HG03280 (cell line): ENCODE data around the gene GREM1.

Experiments used
- ATAC-seq: cut with Tn5 transposase; IDR thresholded peaks from one replicate; pipeline ENCODE4 v1.9.1; 2021; ENCODE audit warnings: mild to moderate bottlenecking, moderate library complexity; ENCODE audit not compliant: unreplicated experiment

The GREM1 gene

DNA sequence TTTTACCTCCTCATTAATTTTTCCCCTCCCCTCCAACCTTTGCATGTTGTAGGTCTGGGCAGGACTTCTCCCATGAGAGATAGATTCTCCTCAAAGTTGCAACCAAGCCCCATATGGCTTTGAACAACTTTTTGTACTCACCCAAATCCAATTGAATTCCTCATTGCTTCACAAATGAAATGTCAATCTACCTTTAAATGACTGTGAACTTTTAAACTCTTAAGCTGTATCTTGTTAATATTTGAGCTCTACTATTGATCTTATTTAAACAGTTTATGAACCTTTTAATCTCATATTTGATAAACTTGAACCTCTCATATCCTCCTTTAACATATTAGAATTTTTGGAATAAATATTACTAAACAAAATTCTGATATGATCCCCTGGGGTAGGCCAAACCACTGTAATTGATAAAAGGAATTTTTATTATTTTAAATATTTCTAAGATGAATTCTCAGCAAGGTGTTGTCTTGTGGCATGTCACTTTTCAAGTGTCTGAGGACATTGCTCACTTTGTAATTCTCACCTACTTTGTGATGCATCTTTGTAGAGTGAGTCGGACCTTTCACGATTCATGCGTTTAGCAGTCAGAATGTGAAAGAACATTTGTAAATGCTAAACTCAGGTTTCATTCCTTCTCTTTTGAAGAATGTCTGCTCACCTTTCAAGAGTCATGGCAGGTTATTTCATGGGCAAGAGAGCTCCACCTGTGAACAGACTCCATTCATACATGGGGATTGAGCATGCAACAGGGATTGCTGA lies 23.4 kb upstream of the GREM1 start:
- no peak for ATAC-seq

GRCh38 chr15:32698773-32699390 lies 18.9 kb upstream of the GREM1 start:
- ATAC-seq, result no peak

DNA sequence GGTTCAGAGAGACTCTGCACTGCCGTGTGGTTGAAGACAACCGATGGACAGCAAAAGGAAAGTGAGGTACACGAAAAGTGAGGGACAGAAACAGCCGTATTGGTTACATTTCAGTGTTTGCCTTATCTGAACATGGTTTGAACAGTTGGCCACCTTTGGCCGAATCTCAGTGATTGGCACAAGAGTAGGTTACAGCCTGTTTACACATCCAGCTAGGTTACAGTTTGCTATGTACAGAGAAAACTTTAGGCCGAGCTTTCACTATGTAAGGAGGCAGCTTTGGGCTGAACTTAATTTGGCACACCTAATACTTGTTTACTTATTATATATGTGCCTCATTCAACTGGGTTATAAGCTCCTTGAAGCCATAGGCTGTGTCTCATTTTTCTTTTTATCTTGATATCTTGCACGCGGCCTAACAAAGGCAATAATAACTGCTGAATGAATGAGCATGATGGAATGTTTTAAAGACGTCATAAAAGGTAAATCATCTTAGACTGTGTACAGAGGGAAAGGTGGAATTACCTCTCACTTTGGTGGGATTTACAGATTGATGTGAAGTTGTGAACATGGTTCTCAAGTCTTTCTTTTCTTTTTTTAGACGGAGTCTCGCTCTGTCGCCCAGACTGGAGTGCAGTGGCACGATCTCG lies 17.2 kb upstream of the GREM1 start:
- no peak for ATAC-seq

DNA sequence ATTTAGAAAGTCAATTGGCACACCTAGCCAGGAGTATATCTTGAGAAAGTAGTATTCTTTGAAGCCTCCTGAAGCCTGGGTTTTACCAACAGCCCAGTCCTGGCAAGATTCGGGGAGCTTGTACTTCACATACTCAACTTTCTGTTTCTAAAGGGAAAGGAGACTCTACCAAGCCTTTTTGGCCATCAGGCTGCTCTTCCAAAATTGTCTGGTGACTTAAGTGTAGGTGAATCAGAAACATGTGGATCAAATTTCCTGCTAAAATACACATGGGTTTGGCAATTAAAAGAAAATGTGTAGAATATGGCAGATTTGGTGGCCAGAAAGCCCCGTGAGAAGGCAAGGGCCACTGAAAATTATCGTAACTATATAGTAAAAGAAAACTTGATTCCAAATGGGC lies 15.9 kb upstream of the GREM1 start:
- no peak for ATAC-seq

DNA sequence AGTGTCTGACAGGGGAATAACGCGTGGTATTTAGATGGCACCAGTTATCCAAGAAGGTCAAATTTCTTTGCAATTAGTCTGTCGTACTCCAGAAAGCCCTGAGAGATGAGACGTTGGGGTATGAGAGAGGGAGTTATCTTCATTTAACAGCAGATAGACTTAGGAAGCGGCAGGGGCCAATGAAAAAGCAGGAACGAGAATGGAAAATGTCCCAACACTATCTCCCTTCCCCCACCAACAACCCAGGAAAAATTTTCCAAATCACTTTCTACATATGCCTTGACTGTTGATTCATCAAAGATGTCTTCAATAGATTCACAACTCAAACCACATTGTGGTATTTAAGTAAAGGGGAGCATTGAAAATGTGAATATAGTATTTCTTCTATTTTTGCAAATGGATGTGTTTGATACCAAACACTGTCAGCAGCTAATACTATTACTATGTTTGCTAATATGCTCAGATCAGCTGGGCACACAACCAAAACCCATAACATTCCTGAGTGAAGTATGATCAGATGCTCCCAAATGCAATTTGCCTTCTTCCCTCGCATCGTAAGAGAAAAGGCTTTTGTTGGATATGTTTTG lies 13.3 kb upstream of the GREM1 start:
- no peak for ATAC-seq

DNA sequence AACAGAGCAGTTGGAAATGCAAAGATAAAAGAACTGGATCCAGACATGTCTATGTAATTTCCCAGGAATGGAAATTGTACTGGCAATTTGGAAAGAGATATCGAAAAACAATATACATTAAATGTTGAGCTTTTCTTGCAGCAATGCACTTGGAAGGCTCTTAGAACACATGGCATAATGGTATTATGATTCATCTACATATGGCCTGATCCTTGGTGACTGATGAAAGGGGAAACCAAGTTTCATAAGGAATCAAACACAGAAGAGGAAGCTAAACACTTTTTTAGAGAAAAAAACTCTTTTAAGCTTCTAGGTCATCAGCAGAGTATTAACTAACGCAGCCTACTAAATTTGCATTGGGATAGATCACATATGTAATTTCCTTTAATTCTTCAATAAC lies 12.4 kb upstream of the GREM1 start:
- ATAC-seq, result no peak

- ATAC-seq, result no peak
Measured at GRCh38 chr15:32706704-32707103, 11.1 kb upstream of the GREM1 start.

GRCh38 chr15:32707436-32707835 lies 10.4 kb upstream of the GREM1 start:
- no peak for ATAC-seq

DNA sequence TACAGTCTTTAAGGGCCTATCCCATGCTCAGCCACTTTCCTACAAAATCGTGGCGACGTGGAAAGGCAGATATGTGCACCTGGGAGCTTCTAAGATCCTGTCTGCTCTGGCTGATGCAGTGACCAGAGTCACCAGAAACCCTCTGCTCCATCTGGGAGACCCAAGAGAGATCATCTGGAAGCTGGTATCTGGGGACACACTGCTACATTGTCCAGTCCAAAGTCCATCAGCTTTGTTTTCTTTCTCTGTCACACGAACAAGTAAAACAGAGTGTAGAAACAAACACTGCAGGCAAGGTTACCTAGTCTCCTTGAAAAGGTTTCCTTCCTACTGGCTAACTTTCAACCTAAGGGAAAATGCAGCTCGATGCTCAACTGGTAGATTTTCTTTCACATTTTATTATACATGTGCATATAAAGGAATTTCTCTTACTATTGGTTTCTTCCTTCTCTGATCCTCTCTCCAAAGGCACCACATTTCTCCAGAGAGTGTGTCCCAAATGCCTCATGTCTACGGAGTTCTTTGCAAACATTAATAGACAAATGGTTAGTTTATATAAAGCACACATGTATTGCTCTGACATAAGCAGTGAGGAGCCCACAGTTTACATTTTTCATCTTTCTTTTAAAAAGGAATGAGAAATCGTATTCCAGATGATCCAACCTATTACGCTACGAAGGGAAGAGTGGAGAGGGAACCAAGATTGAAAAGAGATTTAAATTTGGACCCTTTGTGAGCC lies 8.3 kb upstream of the GREM1 start:
- ATAC-seq, result no peak

DNA sequence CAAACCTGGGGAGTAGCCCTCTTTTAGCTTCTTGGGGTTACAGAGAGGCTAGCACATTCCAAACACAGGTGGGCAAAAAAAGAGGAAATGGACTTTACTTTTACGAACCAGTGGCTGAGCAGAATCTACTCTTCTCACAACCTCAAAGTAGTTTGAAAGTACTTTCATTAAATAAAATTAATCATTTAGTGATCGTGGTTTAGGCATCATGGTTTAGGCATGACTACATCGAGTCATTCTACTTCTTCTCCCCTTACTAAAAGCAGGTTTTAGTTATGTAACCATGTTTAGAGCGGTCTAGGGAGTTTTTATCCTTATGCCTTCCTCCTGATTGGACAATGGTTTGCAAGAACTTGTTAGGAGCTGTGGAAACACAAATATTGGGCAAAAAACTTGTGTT lies 2.5 kb upstream of the GREM1 start:
- no peak for ATAC-seq

DNA sequence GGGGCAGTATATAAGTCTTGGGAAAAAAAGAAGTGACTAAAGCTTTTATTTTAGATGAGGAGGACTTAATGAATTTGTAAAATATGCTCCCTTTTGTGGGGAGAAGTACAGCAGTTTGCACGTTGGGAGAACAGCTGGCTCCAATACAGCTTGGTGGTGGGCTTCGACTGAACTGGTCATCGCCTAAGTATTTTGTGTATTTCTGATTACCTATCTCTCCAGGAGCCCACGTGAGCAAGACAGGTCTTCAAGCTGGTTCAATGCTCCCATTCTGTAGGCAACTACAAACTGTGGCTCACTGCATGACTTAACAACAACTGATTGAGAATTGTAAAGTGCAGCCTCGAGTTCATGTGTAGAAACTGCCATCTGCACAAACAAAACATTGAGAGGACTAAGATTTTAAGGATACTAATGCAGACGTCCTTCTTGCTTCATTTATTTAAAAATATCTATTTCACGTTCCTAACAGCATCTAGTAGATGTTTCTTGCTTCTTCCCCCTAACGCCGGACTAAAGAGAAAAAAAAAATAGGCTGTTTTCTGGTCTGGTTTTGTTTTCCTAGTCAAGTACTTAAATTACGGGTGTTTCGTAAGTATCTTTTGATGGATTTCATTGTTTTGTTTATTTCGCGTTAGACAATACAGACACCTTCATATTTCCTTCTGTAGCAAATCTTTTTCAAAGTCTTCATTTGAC lies 1.4 kb upstream of the GREM1 start:
- no peak for ATAC-seq

DNA sequence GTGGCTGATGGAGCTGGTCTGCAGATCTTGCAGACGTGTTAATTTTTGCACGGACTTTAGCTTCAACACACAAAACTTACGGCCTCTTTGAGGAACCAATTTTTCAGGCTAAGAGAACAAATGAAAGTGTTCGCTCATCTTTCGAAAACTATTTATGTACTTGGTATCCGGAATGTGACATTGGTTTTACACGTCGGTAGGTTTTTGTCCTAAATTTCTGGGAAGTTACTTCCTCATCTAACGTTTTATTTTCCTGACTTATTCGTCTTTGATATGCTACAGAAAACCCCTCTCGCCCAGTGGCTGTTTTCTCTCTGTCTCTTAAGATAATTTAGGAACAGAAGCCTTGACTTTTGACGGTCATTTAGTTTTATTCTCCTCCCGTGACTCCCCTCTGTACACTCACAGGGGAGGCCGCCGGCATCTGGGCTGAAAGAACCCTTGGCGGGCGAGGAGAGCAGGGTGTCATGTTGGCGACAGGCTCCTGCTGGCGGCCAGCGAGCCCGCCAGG lies 834 bp upstream of the GREM1 start:
- no peak for ATAC-seq

- ATAC-seq, result no peak
Measured at GRCh38 chr15:32718227-32718820, 520 bp downstream of the GREM1 start.

DNA sequence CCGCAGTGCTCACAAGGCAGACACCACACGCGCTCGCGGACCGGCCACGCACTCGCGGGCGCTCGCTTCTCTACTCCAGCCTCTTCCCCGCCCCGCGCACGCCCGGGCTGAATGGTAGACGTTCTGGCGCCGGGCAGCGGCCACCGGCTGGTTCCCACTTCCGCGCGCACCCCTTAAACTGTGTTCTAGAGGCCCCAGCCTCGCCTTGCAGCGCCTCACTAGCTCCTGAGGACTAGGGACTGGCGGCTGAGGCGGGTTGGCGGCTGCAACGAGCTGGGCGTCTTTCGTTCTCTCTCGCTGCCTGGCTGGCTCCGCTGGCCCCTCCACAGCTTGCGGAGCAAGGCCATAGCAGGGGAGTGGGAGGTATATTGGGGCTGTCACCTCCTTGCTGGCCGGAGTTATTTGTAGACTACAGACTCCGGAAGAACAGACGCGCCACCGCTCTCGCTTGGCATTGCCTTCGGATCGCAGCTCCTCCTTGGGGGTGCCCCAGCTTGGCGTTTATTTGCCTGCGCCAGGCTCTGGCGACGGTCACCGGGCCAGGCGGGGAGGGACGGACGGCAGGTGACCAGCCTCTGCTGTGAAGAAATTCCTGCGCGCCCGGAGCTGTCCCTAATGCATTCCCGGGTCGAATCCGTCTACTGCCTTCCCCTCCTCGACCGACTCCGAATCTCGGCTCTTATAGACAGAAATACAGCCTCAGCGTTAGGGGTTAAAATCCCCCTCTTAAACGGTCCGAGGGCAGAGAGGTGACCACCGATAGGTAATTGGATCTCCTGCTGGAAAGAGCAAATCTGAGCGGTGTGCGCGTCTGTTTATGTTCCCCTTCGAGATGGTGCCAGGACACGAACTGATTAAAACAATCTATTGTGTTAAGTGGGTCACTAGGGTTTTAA lies 1.3 kb downstream of the GREM1 start:
- no peak for ATAC-seq

DNA sequence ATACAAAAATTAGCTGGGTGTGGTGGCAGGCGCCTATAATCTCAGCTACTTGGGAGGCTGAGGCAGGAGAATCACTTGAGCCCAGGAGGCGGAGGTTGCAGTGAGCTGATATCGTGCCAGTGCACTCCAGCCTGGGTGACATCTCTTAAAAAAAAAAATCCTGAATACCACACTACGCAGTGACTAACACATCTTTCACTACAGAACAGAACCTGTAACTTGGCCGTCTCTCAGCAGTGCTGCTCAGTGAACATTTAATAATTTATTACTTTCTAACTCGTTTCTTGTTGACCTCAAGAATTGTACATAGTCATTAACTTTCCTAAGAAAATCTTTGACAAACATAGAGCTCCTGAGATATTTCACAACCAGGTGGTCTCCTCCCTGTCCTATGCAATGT lies 3.8 kb downstream of the GREM1 start:
- ATAC-seq, result no peak

GRCh38 chr15:32722136-32722535 lies 4.3 kb downstream of the GREM1 start:
- no peak for ATAC-seq

DNA sequence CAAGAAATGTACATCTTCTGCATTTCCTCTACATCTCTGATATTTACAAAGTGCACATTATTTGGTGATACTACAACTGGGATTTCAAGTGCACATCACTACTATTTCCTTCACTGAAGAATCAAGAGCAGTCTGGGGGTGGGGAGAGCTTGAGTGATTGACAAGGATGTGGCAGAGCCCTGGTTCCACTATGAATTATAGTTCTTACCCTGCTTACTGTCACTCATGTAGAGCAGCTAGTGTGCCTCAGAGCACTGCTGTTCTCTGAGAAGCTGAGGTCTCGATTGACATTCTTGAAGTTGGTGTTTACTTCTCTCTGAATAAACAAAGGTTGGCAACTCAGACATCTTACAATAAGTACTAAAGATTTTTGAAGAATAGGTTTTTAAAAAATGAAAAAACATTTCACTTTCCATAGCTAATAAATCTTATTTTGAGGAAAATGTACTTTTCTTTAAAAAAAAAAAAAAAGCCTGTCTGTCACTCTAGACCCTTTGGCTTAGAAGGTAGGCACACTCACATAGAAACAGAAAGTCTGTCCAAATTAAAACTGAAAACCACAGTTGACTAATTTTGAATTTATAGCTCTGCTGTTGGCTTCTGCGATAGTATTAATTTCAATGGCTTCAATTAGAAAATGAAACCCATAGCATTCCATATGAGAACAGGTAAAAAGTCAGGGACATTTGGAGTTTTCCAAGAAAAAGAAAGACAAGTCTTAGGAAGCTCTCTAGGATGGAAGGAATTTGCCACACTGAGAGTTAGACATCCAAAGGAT lies 5.6 kb downstream of the GREM1 start:
- ATAC-seq, result peak; percentile 74

- no peak for ATAC-seq
Measured at GRCh38 chr15:32729700-32730395, 12.0 kb downstream of the GREM1 start.
